WERI-Rb-1 (cell line): ENCODE data around the gene GID8.

Experiments used
- DNase-seq: peaks from one replicate; pipeline ENCODE4 v3.0.0-alpha.2; 2020
- H3K27ac ChIP-seq: fragments of 250-450 bp; sonication (Bioruptor Pico); 2 replicates; pipeline ENCODE4 v1.5.1; 2020; ENCODE audit warnings: mild to moderate bottlenecking, moderate library complexity
- H3K27me3 ChIP-seq: fragments of 250-450 bp; sonication (Bioruptor Pico); 2 replicates; pipeline ENCODE4 v1.5.1; 2021; ENCODE audit warnings: mild to moderate bottlenecking, low read depth, moderate library complexity; ENCODE audit not compliant: insufficient read depth, severe bottlenecking
- H3K36me3 ChIP-seq: fragments of 250-450 bp; sonication (Bioruptor Pico); 2 replicates; pipeline ENCODE4 v1.5.1; 2020; ENCODE audit warnings: mild to moderate bottlenecking, moderate library complexity
- H3K4me3 ChIP-seq: 2 replicates; pipeline ENCODE4 v1.5.1; 2011; ENCODE audit warnings: low read depth, mild to moderate bottlenecking, control low read depth, low read length
- H3K9me3 ChIP-seq: fragments of 250-450 bp; sonication (Bioruptor Pico); 2 replicates; pipeline ENCODE4 v1.5.1; 2021; ENCODE audit warnings: mild to moderate bottlenecking, moderate library complexity; ENCODE audit not compliant: severe bottlenecking
- CTCF ChIP-seq: IDR thresholded peaks from 2 replicates; pipeline ENCODE4 v1.5.1; 2011; ENCODE audit warnings: low read depth, mild to moderate bottlenecking, control low read depth, inconsistent platforms, low read length

Gene GID8

GRCh38 chr20:62896526-62896925, 41.4 kb upstream of the GID8 start:
- no peaks in the 10 kb centered on the region for H3K27me3 ChIP-seq
- no peak overlapping the region for H3K4me3 ChIP-seq
- peaks cover 61% of the 10 kb centered on the region for H3K36me3 ChIP-seq
- no peak for TF ChIP-seq CTCF
- no peak overlapping the region for H3K27ac ChIP-seq
- DNase-seq: no peak
- H3K9me3 ChIP-seq: no peaks in the 10 kb centered on the region

GRCh38 chr20:62897666-62898065, 40.3 kb upstream of the GID8 start:
- H3K27ac ChIP-seq: peak overlapping the region; percentile 55
- H3K9me3 ChIP-seq: no peaks in the 10 kb centered on the region
- H3K4me3 ChIP-seq: no peak overlapping the region
- TF ChIP-seq CTCF: no peak
- peak; percentile 69 for DNase-seq
- peaks cover 61% of the 10 kb centered on the region for H3K36me3 ChIP-seq
- H3K27me3 ChIP-seq: no peaks in the 10 kb centered on the region

GRCh38 chr20:62898093-62898964, 39.6 kb upstream of the GID8 start:
- no peaks in the 10 kb centered on the region for H3K9me3 ChIP-seq
- peak overlapping the region; percentile 55 for H3K27ac ChIP-seq
- no peak overlapping the region for H3K4me3 ChIP-seq
- H3K36me3 ChIP-seq: peaks cover 61% of the 10 kb centered on the region
- H3K27me3 ChIP-seq: no peaks in the 10 kb centered on the region
- no peak for TF ChIP-seq CTCF
- no peak for DNase-seq

GRCh38 chr20:62898970-62899632, 38.8 kb upstream of the GID8 start:
- no peaks in the 10 kb centered on the region for H3K9me3 ChIP-seq
- H3K4me3 ChIP-seq: no peak overlapping the region
- H3K27ac ChIP-seq: peak overlapping the region; percentile 77
- no peak for DNase-seq
- peaks cover 61% of the 10 kb centered on the region for H3K36me3 ChIP-seq
- no peaks in the 10 kb centered on the region for H3K27me3 ChIP-seq
- TF ChIP-seq CTCF: no peak

- DNase-seq: peak; percentile 53
- Histone ChIP-seq H3K27ac (peak overlapping the region; percentile 77), H3K27me3 (no peaks in the 10 kb centered on the region), H3K36me3 (peaks cover 61% of the 10 kb centered on the region), H3K4me3 (no peak overlapping the region; the same call in 1 of the 2 replicates), H3K9me3 (no peaks in the 10 kb centered on the region)
- peak; percentile 47 for TF ChIP-seq CTCF
These were observed 38.3 kb upstream of the GID8 start for GRCh38 chr20:62899633-62900051.
